Stimulated activated CD4-positive, alpha-beta T cell treated with anti-CD3 and anti-CD28 coated beads, Interleukin-2, amount 100 ng/mL, for 24 hours (primary cell): ENCODE data around the gene SORD.
"Not testable (repeated sequence)": the region's sequence is repeated elsewhere in the genome, so short reads cannot be mapped to it uniquely, and the experiment has no call there.

Experiments used
- DNase-seq, 2 donors: peaks; one replicate each; pipeline ENCODE4 v3.0.0-alpha.2; 2020

Gene SORD

GRCh38 chr15:45025627-45026026 is 2.6 kb downstream of the SORD start:
- not testable (repeated sequence) for DNase-seq

GRCh38 chr15:45026651-45027190 is 3.7 kb downstream of the SORD start:
- no peak for DNase-seq

GRCh38 chr15:45027220-45027619 is 4.2 kb downstream of the SORD start:
- no peak for DNase-seq

GRCh38 chr15:45030743-45031142 is 7.7 kb downstream of the SORD start:
- no peak for DNase-seq

DNA sequence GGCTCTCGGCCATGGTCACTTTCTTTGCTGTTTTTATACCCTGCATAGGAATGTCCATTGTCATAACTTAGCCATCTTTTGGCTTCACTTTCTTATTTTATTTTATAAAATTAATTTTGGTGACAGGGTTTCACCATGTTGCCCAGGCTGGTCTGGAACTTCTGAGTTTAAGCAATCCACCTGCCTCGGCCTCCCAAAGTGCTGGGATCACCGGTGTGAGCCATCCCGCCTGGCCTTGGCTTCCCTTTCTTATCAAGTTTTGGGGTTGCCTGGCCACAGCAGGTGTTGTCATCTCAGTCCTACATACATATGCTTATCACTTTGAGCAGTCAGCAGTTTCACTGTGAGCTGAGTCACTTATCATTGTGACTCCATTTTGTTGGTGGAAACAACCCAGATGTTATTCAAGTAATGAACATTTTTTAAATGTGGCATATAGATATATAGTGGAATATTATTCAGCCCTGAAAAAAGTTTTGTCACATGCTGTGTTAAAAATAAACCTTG is 8.6 kb downstream of the SORD start:
- not testable (repeated sequence) for DNase-seq

- not testable (repeated sequence) for DNase-seq
Measured at GRCh38 chr15:45032501-45032900, 9.5 kb downstream of the SORD start.

GRCh38 chr15:45034087-45034486 is 11.1 kb downstream of the SORD start:
- not testable (repeated sequence) for DNase-seq

GRCh38 chr15:45034600-45035375 is 11.8 kb downstream of the SORD start:
- not testable (repeated sequence) for DNase-seq

- peak; percentile 74 to 76 for DNase-seq
Measured at GRCh38 chr15:45036812-45037781, 14.1 kb downstream of the SORD start.

DNA sequence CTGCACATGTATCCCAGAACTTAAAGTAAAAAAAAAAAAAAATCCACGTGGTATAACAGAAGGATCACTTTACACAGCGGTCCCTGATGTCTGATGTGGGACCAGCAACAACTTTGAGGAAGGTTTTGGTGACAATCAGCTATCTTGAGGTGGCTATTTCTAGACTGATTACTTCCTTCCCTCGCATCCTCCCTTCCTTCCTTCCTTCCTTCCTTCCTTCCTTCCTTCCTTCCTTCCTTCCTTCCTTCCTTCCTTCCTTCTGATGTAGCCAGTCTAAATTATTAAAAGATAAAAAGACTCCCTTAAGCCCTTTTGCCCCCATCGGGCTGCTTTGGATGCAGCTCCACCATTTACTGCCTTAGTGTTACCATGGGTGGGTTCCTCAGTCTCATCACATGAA is 14.9 kb downstream of the SORD start:
- no peak for DNase-seq

GRCh38 chr15:45040396-45040795 is 17.4 kb downstream of the SORD start:
- DNase-seq = not testable (repeated sequence)

DNA sequence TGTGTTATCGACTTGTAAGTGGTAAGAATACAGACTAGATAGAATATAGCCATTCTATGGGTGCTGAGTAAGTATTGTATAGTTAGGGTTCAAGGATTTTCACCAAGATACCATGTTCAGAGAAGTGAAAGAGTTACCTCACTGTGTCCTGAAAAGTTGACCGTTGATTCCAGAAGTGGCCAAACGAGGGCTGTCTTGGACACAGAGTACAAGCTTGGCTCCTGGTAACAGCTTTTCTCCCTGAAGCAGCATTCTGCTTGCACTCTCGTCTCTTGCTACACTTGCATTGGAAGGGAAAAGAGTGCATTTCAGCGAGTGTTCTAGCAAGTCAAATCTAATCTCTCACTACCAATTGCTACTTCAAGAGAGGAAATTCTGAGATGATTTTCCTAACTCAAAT is 18.5 kb downstream of the SORD start:
- not testable (repeated sequence) for DNase-seq

DNA sequence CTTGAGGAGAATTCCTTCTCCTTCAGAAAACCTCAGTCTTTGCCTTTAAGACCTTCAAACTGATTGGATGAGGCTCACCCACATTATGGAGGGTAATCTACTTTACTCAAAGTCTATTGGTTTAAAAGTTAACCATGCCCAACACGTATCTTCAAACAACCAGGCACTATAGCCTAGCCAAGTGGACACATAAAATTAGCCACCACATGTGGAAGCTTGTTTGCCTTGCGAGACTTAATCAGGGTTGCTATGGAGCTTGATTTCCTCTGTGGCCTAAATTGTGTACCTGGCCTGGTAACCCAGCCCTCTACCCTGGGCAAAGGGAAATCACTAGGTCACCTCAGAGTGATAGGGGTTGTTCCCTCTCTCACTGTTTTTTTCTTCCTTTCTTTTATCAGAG is 19.9 kb downstream of the SORD start:
- not testable (repeated sequence) for DNase-seq

- not testable (repeated sequence) for DNase-seq
Measured at GRCh38 chr15:45044270-45044669, 21.3 kb downstream of the SORD start.

DNA sequence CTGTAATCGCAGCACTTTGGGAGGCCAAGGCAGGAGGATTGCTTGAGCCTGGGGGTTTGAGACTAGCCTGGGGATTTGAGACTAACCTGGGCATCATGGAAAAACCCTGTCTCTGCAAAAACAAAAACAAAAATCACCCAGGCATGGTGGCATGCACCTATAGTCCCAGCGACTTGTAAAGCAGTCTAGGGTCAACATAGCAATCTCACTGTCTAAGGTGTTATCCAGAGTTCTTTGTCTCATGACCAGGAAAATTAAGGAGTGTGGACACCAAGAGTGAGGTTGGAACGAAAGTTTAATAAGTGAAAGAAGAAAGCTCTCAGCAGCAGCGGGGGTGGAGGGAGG is 25.4 kb downstream of the SORD start:
- not testable (repeated sequence) for DNase-seq

- no peak for DNase-seq
Measured at GRCh38 chr15:45048794-45049631, 26.0 kb downstream of the SORD start.

GRCh38 chr15:45050587-45050986 is 27.6 kb downstream of the SORD start:
- DNase-seq = no peak

GRCh38 chr15:45052676-45053075 is 29.7 kb downstream of the SORD start:
- DNase-seq = not testable (repeated sequence)

GRCh38 chr15:45058690-45059675 is 36.0 kb downstream of the SORD start:
- not testable (repeated sequence) for DNase-seq

- not testable (repeated sequence) for DNase-seq
Measured at GRCh38 chr15:45062301-45062700, 39.3 kb downstream of the SORD start.

GRCh38 chr15:45064386-45064785 is 41.4 kb downstream of the SORD start:
- no peak for DNase-seq
